ENCODE measurements around the gene TRAPPC2L.

DNA sequence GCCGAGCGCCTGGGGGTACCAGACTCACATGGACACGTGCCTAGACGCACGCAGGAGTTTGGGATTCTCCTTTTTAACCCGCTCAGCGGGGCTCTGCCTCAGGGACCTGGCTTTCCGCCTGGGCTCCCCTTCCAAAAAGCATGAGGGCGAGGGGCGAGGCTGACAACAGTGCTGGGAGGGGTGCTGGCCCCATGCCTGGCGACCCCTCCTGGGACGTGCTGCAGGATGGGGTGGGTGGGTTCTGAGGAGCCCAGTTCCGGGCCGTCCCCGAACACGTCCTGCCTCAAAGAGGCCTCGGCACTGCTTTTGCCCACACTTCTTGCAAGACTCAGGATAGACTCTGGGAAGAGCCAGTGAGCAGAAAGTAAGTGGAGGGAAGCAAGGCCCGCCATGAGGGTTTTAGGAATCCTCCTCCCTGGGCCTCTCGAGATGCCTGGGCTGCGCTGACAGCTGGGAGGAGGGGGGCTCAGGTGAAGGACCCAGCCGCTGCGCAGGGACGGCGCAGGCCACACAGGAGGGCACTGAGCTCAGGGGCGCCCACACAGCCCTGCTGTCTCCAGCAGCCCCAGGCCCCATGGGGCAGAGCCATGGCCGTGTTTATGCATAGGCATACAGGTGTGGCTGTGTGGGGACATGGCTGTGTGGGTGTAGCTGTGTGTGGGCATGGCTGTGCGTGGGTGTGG, 24.9 kb downstream of the TRAPPC2L start:
- TF ChIP-seq, protein P1, sequence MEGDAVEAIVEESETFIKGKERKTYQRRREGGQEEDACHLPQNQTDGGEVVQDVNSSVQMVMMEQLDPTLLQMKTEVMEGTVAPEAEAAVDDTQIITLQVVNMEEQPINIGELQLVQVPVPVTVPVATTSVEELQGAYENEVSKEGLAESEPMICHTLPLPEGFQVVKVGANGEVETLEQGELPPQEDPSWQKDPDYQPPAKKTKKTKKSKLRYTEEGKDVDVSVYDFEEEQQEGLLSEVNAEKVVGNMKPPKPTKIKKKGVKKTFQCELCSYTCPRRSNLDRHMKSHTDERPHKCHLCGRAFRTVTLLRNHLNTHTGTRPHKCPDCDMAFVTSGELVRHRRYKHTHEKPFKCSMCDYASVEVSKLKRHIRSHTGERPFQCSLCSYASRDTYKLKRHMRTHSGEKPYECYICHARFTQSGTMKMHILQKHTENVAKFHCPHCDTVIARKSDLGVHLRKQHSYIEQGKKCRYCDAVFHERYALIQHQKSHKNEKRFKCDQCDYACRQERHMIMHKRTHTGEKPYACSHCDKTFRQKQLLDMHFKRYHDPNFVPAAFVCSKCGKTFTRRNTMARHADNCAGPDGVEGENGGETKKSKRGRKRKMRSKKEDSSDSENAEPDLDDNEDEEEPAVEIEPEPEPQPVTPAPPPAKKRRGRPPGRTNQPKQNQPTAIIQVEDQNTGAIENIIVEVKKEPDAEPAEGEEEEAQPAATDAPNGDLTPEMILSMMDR (IDR thresholded peaks at IDR 0.05): no peak
- TF ChIP-seq POLR2A (IDR thresholded peaks at IDR 0.05): no peak
